ENCODE results near the gene GPLD1.
"Not testable (repeated sequence)": the region's sequence is repeated elsewhere in the genome, so short reads cannot be mapped to it uniquely, and the experiment has no call there.

The GPLD1 gene

GRCh38 chr6:24432611-24433010 is 56.8 kb downstream of the GPLD1 start:
- in situ Hi-C loops (cut with MboI; ENCODE audit: low pct_unique_long_range_greater_than_20kb, low sequenced_read_pairs), result no loop called here
- DNase-seq, result no peak

DNA sequence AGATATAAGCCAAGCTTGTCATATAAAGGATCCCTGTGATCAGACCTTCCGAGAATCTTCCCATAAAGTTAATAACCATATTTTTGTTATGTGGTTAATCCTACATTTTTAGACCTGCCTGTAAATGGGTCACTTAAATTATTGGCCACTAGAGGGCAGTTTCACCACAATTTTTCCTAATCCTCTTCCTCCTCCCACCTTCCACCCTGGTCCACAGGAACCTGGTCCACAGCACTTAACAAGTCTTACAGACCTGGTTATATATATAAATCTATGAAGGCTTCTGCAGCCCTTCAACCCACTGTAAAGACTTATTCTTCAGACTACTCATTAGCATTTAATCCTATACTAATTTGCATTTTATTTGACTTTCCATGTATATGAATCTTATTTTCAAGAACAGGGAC is 58.3 kb downstream of the GPLD1 start:
- peak; percentile 82 for DNase-seq

GRCh38 chr6:24430086-24430485 is 59.3 kb downstream of the GPLD1 start:
- in situ Hi-C loops (cut with MboI; ENCODE audit: low pct_unique_long_range_greater_than_20kb, low sequenced_read_pairs), result no loop called here
- no peak for DNase-seq

More for the DNA sequence above, 58.3 kb downstream of the GPLD1 start:
- in situ Hi-C loops (cut with MboI; ENCODE audit: low pct_unique_long_range_greater_than_20kb, low sequenced_read_pairs), result no loop called here

DNA sequence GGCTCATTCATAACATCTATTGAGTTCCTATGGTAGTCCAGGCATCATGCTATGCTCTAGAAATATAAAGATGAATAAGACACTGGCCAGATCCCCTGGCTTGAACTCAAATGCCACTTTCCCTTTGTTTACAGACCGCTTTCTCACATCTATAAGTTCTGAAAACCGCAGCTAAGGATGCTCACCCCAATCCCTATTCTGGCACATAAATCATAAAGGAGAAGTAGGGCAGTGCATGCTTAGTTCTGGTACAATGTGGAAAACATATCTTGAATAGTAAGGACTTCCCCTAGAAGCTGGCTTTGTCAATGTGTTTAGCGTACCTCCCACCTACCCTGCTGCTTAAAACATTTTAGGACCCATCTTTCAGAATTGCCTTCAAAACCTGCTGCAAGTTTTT is 60.2 kb downstream of the GPLD1 start:
- in situ Hi-C loops (cut with MboI; ENCODE audit: low pct_unique_long_range_greater_than_20kb, low sequenced_read_pairs), result no loop called here
- DNase-seq, result no peak

GRCh38 chr6:24428615-24429014 is 60.8 kb downstream of the GPLD1 start:
- in situ Hi-C loops (cut with MboI; ENCODE audit: low pct_unique_long_range_greater_than_20kb, low sequenced_read_pairs), result no loop called here
- no peak for DNase-seq

DNA sequence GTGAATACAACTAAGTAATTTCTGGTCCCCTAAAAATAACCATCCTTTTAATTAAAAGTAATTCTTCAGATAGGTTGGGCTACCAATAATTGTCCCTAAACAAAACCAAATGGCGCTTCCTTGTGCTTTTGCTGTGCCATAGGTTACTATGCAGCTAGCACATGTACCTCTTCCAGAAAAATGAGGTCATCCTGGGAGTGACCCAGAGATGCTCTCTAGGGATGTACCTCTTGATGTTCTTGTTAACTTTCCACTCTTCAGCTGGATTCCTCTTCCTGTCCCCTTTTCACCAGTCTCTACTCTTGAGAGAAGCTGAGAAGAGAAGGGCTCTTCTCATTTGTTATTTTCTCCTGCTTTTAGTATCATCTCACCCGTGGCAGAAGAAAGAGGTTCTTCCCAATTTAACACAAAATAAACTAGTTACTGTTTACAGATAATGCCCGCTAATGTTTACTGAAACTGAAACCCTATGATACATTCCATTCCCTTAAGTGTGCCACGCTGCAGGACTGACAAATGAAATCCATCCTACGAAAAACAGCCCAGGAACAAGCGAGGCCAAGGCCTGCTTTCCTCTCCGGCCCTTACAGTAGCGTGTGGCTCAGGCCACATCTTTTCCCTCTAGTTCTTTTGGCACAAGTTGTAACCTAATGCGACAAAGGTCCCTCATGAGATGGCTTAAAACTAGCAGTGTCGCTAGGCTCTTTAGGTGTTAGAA is 62.5 kb downstream of the GPLD1 start:
- in situ Hi-C loops (cut with MboI; ENCODE audit: low pct_unique_long_range_greater_than_20kb, low sequenced_read_pairs), result no loop called here
- no peak for DNase-seq

DNA sequence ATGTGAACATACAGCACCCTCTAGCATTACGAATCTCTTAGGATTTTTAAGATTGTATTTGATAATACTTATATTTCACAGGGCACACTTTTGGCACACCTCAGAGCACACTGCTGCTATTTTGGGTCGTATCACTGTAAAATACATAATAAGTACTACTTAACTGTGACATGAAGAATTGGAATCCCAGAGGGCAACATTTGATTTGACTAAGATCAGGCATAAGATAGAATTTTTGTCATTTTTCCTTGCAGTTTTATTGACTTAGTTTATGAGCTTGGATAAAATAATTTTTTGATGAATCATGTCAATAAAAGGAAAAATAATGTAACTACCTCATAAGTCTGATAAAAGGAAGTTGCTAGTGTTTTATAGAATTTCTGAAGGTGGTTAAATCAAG is 64.3 kb downstream of the GPLD1 start:
- no peak for DNase-seq
- in situ Hi-C loops (cut with MboI; ENCODE audit: low pct_unique_long_range_greater_than_20kb, low sequenced_read_pairs), result no loop called here

GRCh38 chr6:24419526-24419925 is 69.9 kb downstream of the GPLD1 start:
- in situ Hi-C loops (cut with MboI; ENCODE audit: low pct_unique_long_range_greater_than_20kb, low sequenced_read_pairs), result no loop called here
- DNase-seq, result no peak

DNA sequence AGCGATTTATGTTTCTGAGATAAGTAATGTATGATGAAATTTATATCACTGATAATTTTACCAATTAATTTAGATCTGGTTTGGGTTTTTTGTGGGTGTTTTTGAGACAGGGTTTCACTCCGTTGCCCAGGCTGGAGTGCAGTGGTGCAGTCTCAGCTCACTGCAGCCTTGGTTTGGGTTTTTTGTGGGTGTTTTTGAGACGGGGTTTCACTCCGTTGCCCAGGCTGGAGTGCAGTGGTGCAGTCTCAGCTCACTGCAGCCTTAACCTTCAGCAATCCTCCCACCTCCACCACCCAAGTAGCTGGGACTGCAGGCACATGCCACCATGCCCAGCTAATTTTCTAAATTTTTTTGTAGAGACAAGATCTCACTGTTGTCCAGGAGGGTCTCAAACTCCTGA is 73.6 kb downstream of the GPLD1 start:
- no peak for DNase-seq
- in situ Hi-C loops (cut with MboI; ENCODE audit: low pct_unique_long_range_greater_than_20kb, low sequenced_read_pairs), result no loop called here

- DNase-seq; in situ Hi-C loops (cut with MboI; ENCODE audit: low pct_unique_long_range_greater_than_20kb, low sequenced_read_pairs): not testable (repeated sequence)
Measured at GRCh38 chr6:24414531-24414930, 74.8 kb downstream of the GPLD1 start.

- in situ Hi-C loops (cut with MboI; ENCODE audit: low pct_unique_long_range_greater_than_20kb, low sequenced_read_pairs), result no loop called here
- no peak for DNase-seq
Measured at GRCh38 chr6:24412294-24412693, 77.1 kb downstream of the GPLD1 start.

DNA sequence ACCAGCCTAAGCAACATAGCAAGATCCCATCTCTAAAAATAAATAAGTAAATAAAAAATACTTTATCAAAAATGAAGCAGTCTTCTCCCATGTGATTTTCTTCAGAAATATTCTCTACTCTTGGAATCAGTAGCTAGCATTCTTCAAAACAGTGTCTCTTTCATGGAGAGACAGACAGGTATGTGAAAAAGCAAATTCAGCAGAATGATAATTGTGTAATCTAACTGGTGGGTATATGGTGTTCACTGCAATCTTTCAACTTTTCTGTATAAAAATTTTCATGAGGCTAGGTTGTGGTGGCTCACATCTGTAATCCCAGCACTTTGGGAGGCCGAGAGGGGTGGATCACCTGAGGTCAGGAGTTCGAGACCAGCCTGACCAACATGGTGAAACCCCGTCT is 78.8 kb downstream of the GPLD1 start:
- in situ Hi-C loops (cut with MboI; ENCODE audit: low pct_unique_long_range_greater_than_20kb, low sequenced_read_pairs), result no loop called here
- DNase-seq, result no peak

GRCh38 chr6:24408719-24409410 is 80.5 kb downstream of the GPLD1 start:
- in situ Hi-C loops (cut with MboI; ENCODE audit: low pct_unique_long_range_greater_than_20kb, low sequenced_read_pairs), result no loop called here
- DNase-seq, result no peak

DNA sequence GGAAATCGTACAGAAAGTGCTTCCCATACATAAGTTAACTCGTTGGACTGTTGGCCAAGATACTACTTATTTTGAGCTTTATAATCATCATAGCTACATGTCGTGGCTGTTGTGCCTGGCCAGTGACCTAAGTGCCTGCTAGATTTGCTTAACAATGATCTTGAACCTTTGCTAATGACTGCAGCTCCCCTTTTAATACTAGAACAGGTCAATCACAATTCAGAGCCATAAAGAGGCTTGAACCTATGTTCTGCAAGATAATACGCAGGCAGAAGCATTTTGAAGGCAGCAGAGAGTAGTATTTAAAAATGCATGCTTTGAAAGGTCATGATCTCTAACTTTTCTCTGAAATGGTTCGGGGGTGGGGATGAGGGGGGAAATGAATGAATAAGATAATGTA is 84.1 kb downstream of the GPLD1 start:
- no peak for DNase-seq
- in situ Hi-C loops (cut with MboI; ENCODE audit: low pct_unique_long_range_greater_than_20kb, low sequenced_read_pairs), result no loop called here

DNA sequence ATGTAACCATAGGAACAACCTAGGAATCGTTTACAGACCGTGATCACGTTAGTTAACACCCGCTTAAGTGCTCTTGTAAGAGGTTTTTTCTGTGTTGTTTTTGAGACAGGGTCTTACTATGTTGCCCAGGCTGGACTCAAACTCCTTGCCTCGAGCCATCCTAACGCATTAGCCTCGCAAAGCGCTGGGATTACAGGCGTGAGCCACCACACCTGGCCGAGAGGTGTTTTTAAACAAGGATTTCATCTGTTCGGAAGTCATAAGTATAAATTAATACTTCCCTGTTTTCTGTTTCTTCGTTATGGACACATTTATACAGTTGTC is 85.9 kb downstream of the GPLD1 start:
- in situ Hi-C loops (cut with MboI; ENCODE audit: low pct_unique_long_range_greater_than_20kb, low sequenced_read_pairs), result no loop called here
- no peak for DNase-seq

DNA sequence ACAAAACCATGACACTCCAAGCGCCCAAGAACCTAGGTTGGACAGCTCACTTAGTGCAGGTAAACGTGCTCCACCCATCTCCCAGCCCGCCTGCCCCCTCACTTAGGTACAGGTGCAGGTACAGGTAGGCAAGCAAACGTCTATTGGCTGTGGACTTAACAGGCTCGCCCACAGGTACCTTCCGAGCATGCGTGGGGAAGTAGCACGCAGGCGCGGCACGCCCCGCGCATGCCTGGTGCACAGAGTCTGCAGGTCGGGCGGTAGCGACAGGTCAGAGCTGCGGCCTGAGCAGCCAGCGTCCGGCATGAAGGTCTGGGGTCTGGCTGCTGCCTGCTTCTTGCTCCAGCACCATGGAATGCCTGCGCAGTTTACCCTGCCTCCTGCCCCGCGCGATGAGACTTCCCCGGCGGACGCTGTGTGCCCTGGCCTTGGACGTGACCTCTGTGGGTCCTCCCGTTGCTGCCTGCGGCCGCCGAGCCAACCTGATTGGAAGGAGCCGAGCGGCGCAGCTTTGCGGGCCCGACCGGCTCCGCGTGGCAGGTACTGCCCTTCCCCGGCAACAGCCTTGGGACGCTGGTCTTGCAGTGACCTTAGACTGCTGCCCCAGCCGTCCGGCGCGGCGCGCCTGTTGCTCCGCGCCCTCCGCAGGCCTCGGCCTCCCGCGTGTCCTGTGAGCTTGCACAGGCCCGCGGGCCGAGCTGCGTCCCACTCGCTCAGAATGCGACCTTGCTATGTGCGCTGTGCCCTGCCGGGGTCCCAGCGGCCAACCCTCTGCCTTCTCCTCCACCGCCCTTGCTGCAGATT is 86.5 kb downstream of the GPLD1 start, which contains the start of gene MRS2:
Gene MRS2, plus strand, starts transcription at position 240 of the 804 bp plus-strand sequence. Its CDS starts 111 bp downstream, at position 351.
- peak; percentile 78 for DNase-seq
- in situ Hi-C loops (cut with MboI; ENCODE audit: low pct_unique_long_range_greater_than_20kb, low sequenced_read_pairs), result no loop called here

DNA sequence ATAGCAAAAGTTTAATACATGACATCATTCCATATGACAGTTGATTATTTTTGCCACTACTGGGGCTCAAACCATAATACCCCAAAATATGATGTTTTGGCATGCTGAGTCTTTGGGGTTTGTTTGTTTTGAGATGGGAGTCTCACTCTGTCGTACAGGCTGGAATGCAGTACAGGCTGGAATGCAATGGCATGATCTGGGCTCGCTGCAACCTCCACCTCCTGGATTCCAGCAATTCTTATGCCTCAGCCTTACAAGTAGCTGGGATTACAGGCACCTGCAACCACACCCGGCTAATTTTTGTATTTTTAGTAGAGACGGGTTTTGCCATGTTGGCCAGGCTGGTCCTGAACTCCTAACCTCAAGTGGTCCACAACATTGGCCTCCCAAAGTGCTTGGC is 87.9 kb downstream of the GPLD1 start:
- in situ Hi-C loops (cut with MboI; ENCODE audit: low pct_unique_long_range_greater_than_20kb, low sequenced_read_pairs), result no loop called here
- no peak for DNase-seq

GRCh38 chr6:24400045-24401039 is 89.0 kb downstream of the GPLD1 start:
- peak; percentile 41 for DNase-seq
- in situ Hi-C loops (cut with MboI; ENCODE audit: low pct_unique_long_range_greater_than_20kb, low sequenced_read_pairs), result not testable (repeated sequence)

- no peak for DNase-seq
- in situ Hi-C loops (cut with MboI; ENCODE audit: low pct_unique_long_range_greater_than_20kb, low sequenced_read_pairs), result no loop called here
Measured at GRCh38 chr6:24397631-24398030, 91.7 kb downstream of the GPLD1 start.

All from KBM-7 (cell line).